ENCODE results near the gene ARRB1. TPM values are rescaled to one million over a fixed set of nuclear protein-coding genes. Genes with fewer than 3 reads are reported as not detected.

ARRB1 gene
- total RNA-seq, 1 donor from 2014 or later, result 1.0 TPM

DNA sequence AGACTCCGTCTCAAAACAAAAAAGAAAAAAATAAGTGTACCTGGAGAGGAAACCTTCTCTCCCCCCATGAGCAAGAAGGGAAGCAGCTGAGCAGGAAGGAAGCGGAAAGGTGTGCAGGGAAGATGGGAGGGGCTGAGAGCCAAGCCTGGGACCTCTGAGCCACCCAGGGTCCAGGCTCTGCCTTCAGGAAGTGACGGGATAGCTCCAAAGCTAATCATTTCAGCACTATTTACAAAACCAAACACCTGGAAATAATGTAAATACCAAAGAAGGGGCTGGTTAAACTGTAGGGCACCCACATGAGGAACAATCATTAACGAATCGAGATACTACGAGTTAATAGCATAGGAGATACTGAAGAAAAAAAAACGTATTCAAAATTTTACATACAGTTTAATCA lies 27.9 kb downstream of the ARRB1 start:
- DNase-seq (ENCODE audit: low spot score), result no peak
- H2AFZ ChIP-seq (replicated peaks), result no peak overlapping the region
- Mint-ChIP-seq H3K27ac (no peak overlapping the region), H3K4me1 (peaks cover 8% of the 10 kb centered on the region), H3K4me3 (no peak overlapping the region), H3K9me3 (no peaks in the 10 kb centered on the region), H3K36me3 (no peaks in the 10 kb centered on the region), H3K27me3 (ENCODE audit: insufficient read depth, low read depth) (peaks cover 9% of the 10 kb centered on the region)
- H3K4me3 ChIP-seq, result no peak overlapping the region
- no peaks in the 10 kb centered on the region for H3K9me3 ChIP-seq (ENCODE audit: low read depth)
- H3F3A ChIP-seq (ENCODE audit: low read depth), result no peaks in the 10 kb centered on the region
- no peak overlapping the region for H3K9ac ChIP-seq
- no peaks in the 10 kb centered on the region for H3K36me3 ChIP-seq
- no peaks in the 10 kb centered on the region for H4K20me1 ChIP-seq (ENCODE audit: low read depth)
- H3K4me2 ChIP-seq, result no peak overlapping the region
- H3K27me3 ChIP-seq, result no peaks in the 10 kb centered on the region
- TF ChIP-seq, protein P1, sequence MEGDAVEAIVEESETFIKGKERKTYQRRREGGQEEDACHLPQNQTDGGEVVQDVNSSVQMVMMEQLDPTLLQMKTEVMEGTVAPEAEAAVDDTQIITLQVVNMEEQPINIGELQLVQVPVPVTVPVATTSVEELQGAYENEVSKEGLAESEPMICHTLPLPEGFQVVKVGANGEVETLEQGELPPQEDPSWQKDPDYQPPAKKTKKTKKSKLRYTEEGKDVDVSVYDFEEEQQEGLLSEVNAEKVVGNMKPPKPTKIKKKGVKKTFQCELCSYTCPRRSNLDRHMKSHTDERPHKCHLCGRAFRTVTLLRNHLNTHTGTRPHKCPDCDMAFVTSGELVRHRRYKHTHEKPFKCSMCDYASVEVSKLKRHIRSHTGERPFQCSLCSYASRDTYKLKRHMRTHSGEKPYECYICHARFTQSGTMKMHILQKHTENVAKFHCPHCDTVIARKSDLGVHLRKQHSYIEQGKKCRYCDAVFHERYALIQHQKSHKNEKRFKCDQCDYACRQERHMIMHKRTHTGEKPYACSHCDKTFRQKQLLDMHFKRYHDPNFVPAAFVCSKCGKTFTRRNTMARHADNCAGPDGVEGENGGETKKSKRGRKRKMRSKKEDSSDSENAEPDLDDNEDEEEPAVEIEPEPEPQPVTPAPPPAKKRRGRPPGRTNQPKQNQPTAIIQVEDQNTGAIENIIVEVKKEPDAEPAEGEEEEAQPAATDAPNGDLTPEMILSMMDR (IDR thresholded peaks at IDR 0.05), result no peak
- TF ChIP-seq EZH2 (IDR thresholded peaks at IDR 0.05) (no peak), EZH2phosphoT487 (IDR thresholded peaks at IDR 0.05) (no peak)
- no peaks in the 10 kb centered on the region for H3K79me2 ChIP-seq (ENCODE audit: low read depth)
- H3K27ac ChIP-seq, result no peak overlapping the region
- no peaks in the 10 kb centered on the region for H3K4me1 ChIP-seq

DNA sequence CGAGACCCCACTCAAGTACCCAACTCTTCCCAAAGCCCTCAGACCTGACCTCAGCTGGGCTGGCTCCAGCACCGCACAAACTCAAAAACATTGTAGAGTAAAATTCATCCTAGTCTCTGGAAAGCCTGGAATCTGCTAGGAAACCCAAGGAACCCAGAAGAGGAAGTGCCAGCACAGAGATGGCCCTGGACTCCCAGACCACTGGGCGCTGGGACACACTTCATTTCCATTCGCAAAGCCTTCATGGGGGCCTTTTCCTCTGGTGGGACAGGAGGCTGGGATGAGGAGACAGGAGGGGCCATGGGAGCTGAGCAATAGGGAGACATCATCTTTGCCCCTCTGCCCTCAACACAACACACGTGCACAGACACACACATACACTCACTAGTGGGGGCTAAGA lies 30.8 kb downstream of the ARRB1 start:
- Histone ChIP-seq H3K79me2 (ENCODE audit: low read depth) (no peaks in the 10 kb centered on the region), H2AFZ (replicated peaks) (no peak overlapping the region), H3F3A (ENCODE audit: low read depth) (no peaks in the 10 kb centered on the region), H3K27ac (no peak overlapping the region), H3K36me3 (no peaks in the 10 kb centered on the region), H3K4me1 (no peaks in the 10 kb centered on the region), H3K9ac (no peak overlapping the region), H3K9me3 (ENCODE audit: low read depth) (no peaks in the 10 kb centered on the region), H3K4me2 (no peak overlapping the region), H3K4me3 (no peak overlapping the region), H4K20me1 (ENCODE audit: low read depth) (no peaks in the 10 kb centered on the region), H3K27me3 (no peaks in the 10 kb centered on the region)
- Mint-ChIP-seq H3K27me3 (ENCODE audit: insufficient read depth, low read depth) (peaks cover 9% of the 10 kb centered on the region), H3K27ac (peak overlapping the region; percentile 77), H3K4me3 (no peak overlapping the region), H3K4me1 (peaks cover 8% of the 10 kb centered on the region), H3K36me3 (no peaks in the 10 kb centered on the region), H3K9me3 (no peaks in the 10 kb centered on the region)
- DNase-seq (ENCODE audit: low spot score), result no peak
- no peak for TF ChIP-seq EZH2 (IDR thresholded peaks at IDR 0.05)
- no peak for TF ChIP-seq EZH2phosphoT487 (IDR thresholded peaks at IDR 0.05)
- TF ChIP-seq, protein P1 (IDR thresholded peaks at IDR 0.05), result no peak

DNA sequence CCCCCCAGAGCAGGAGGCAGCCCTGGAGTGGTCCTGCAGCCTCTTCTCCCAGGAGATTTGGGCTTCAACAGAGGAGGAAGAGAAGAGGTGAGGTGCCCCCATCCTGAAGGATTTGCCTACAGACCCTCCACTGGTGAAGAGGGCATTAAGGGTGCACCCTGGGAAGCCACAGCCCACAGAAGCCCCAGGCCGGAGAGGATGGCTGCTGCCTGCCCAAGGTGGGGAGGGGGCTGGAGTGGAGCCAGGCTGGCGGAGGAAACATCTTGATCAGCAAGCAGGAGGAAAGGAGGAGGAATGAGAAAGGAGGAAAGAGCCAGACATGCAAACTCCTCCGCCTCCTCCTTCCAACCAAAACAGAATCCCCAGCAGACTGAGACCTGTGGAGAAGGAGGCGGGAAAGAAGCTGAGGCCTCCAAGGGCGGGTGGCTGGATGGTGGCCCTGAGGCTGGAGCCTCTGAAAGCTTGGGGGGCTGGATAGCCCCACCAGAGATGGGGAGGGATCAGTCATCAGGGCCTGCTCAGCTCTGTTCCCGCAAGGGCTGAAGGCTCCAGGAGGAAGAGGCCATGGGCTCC lies 31.3 kb downstream of the ARRB1 start:
- no peak for DNase-seq (ENCODE audit: low spot score)
- TF ChIP-seq, protein P1 (IDR thresholded peaks at IDR 0.05), result no peak
- TF ChIP-seq EZH2phosphoT487 (IDR thresholded peaks at IDR 0.05) (no peak), EZH2 (IDR thresholded peaks at IDR 0.05) (no peak)
- H4K20me1 ChIP-seq (ENCODE audit: low read depth), result no peaks in the 10 kb centered on the region
- H3K79me2 ChIP-seq (ENCODE audit: low read depth), result no peaks in the 10 kb centered on the region
- no peaks in the 10 kb centered on the region for H3K36me3 ChIP-seq
- H2AFZ ChIP-seq (replicated peaks), result no peak overlapping the region
- H3K9me3 Mint-ChIP-seq, result no peaks in the 10 kb centered on the region
- H3K27ac ChIP-seq, result no peak overlapping the region
- H3K9me3 ChIP-seq (ENCODE audit: low read depth), result no peaks in the 10 kb centered on the region
- H3K36me3 Mint-ChIP-seq, result no peaks in the 10 kb centered on the region
- H3K4me1 Mint-ChIP-seq, result peaks cover 8% of the 10 kb centered on the region
- H3K4me2 ChIP-seq, result no peak overlapping the region
- H3K4me3 Mint-ChIP-seq, result no peak overlapping the region
- H3K4me1 ChIP-seq, result no peaks in the 10 kb centered on the region
- H3K9ac ChIP-seq, result no peak overlapping the region
- no peak overlapping the region for H3K4me3 ChIP-seq
- H3K27ac Mint-ChIP-seq, result no peak overlapping the region
- H3K27me3 ChIP-seq, result no peaks in the 10 kb centered on the region
- no peaks in the 10 kb centered on the region for H3F3A ChIP-seq (ENCODE audit: low read depth)
- peaks cover 10% of the 10 kb centered on the region for H3K27me3 Mint-ChIP-seq (ENCODE audit: insufficient read depth, low read depth)

Data from neural progenitor cell (in vitro differentiated cells).